SKM-1 treated with dmso at 0.1 percent for 144 hours (cell line): ENCODE measurements around the gene KSR2.

Experiments used
- DNase-seq: peaks from one replicate; lab custom pipeline; 2025; ENCODE audit not compliant: unreplicated experiment; lab: John Stamatoyannopoulos, UW

The KSR2 gene

DNA sequence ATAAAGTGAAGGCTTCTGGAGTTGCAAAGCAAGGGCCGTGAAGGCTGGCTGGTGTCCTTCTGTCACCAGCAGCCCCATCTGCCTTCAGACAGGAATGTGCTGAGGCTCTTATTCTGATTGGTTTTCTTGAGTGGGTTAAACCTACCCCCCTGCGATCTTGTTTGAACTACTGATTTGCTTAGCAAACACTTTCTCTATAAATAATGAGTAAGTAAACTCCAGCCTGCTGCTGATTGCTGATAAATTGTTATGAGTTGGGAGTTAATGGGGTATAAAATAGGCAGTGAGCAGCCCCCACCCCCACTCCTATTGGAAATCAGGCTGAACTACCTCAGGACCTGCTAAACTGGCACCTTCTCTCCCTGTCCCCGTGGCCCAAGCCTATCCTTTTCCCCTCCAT is 461.2 kb downstream of the KSR2 start:
- no peak for DNase-seq

GRCh38 chr12:117506333-117506732 is 462.5 kb downstream of the KSR2 start:
- DNase-seq, result no peak

- no peak for DNase-seq
Measured at GRCh38 chr12:117502633-117503032, 466.2 kb downstream of the KSR2 start.

DNA sequence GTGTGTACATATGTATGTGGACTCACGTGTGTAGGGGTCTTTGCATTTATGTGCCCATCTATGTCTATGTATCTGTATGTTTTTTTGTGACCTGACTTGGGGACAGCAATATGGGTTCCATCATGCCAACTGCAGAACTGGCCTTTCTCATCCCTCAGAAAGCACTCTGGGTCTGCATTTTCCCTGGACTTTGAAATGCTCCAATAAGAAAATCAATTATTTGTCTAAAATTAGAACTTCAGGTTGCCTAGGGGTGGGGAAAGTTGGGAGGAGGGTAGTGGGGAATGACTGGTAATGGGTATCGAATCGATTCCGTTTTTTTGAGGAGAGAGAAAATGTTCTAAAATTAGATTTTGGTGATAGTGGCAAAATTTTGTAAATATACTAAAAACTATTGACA is 466.6 kb downstream of the KSR2 start:
- no peak for DNase-seq

- no peak for DNase-seq
Measured at GRCh38 chr12:117501076-117501869, 467.5 kb downstream of the KSR2 start.

GRCh38 chr12:117499759-117500485 is 468.9 kb downstream of the KSR2 start:
- no peak for DNase-seq

GRCh38 chr12:117498880-117499279 is 469.9 kb downstream of the KSR2 start:
- DNase-seq, result no peak

GRCh38 chr12:117498256-117498655 is 470.5 kb downstream of the KSR2 start:
- no peak for DNase-seq

- no peak for DNase-seq
Measured at GRCh38 chr12:117497407-117497806, 471.4 kb downstream of the KSR2 start.

DNA sequence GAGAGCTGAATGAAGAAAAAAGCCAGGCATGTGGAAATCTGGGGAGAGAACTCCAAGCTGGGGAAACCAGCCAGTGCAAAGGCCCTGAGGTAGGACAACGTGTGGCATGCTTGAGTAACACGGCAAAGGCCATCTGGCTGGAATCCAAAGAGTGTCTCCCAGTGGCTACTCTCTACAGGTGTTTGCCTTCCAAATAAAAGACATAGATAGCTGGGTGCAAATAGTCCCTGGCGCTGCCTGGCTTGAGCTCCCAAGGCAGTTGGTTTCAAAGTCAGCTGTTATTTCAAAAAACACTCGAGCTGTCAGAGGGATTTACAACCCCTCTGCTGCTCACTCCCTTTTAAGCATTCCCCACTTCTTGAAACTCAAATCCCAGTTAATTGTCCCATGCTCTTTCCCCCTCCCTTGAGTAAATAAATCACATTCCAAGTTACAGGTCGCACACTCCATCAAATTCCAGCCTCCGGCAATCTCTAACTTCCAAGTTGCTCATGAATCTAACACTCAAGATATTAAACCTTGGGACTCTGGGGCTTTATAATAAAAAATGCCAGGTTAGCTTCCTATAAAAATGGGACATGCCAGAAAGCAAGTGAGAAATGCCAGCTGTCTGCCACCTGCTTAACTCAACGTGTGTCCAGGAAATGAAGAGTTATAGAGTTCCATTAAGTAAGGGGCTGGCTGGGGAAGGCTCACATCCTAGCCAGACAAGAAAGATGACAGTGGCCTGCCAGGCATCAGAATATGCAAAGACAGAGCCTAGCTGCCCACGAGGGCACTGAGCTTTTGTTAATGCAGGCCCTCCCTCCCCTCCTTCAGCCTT is 473.7 kb downstream of the KSR2 start:
- DNase-seq, result no peak

- DNase-seq, result no peak
Measured at GRCh38 chr12:117491711-117492110, 477.1 kb downstream of the KSR2 start.

GRCh38 chr12:117490130-117490529 is 478.7 kb downstream of the KSR2 start:
- DNase-seq, result no peak

DNA sequence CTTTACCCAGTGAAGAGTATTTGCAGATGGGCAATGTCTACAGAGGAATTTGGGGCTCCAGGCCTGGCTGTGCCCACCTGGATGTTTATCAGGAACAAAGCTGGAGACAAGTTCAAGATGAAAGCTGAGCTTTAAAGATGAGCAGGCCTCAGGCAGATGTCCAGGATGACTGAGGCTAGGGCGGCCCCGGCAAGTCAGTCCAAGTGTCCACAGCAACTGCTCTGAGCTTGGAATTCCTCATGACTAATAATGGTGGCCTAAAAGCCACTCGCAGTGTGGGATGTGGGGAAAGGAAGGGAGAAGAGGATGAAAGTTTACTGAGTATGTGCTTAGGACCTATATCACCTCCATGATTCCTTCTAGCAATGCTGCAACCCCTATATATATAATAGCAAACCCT is 479.1 kb downstream of the KSR2 start:
- DNase-seq, result no peak

GRCh38 chr12:117486840-117487659 is 481.7 kb downstream of the KSR2 start:
- no peak for DNase-seq

GRCh38 chr12:117485984-117486839 is 482.6 kb downstream of the KSR2 start:
- no peak for DNase-seq

GRCh38 chr12:117484901-117485300 is 483.9 kb downstream of the KSR2 start:
- DNase-seq, result no peak

DNA sequence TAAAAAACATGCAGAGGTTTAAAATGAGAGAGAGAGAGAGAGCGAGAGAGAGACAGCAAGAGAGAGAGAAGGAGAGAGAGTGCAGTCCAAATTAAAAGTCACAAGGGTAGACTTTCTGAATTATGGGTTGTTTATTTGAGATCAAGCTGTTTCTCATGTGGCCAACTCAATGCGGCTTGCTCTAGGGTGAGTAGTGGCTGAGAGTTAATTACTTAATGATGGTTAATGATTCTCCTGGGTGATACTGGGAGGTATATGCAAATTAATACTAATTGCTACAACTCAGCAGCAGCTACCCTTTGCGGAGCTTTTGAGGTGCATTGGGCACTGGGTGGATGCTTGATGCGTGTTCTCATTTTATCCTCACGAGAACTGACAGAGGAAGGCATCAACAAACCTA is 485.3 kb downstream of the KSR2 start:
- no peak for DNase-seq

- no peak for DNase-seq
Measured at GRCh38 chr12:117481470-117481869, 487.3 kb downstream of the KSR2 start.

GRCh38 chr12:117476341-117476740 is 492.4 kb downstream of the KSR2 start:
- DNase-seq, result no peak

DNA sequence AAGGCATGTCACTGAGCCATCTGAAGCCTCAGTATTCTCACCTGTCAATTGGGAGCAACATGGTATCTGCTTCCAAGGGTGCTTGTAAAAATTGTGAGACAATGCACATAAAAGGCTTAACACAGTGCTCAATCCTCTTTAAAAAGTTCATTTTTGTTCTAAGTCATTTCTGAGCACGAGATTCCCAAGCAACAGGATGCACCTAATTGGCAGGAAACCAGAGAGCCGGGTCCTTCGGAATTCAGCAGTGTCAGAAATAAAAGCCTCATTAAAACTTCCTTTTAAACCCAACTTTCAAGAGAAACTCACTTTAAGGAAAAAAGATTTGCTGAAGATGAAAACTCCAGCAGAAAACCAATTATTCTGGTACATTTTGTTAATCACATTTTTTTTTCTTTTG is 494.9 kb downstream of the KSR2 start:
- no peak for DNase-seq
